Measurements from ENCODE around the gene DHX35.

DHX35 gene

DNA sequence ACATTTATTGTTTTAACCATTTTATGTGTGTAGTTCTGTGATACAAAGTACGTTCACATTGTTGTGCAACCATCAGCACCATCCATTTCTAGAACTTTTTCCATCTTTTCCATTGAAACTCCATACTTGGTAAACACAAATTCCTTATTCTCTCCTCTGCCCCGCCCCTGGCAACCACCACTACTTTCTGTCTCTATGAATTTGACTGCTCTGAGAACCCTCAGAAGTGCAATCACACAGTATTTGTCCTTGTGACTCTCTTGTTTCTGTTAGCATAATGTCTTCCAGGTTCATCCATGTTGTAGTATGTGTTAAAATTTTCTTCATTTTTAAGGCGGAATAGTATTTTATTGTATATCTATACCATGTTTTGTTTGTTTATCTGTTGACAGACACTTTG, 56.9 kb downstream of the DHX35 start:
- ChIA-PET POLR2A (no interaction called here), CTCF (no interaction called here)
- Histone ChIP-seq H3K4me3 (ENCODE audit: low read depth, low read length) (no peak overlapping the region), H3K4me1 (ENCODE audit: control insufficient read depth, insufficient read depth, low read length) (no peaks in the 10 kb centered on the region), H3K9me3 (ENCODE audit: control insufficient read depth, insufficient read depth, low read depth, low read length) (no peaks in the 10 kb centered on the region; the same call in 1 of the 2 replicates), H3K27ac (ENCODE audit: extremely low read depth, low read depth, low read length) (no peak overlapping the region), H3K36me3 (ENCODE audit: control insufficient read depth in 2 of 2, insufficient read depth in 1 of 2, low read length in 2 of 2) (peaks cover 14 to 83% of the 10 kb centered on the region in 2 experiments; a peak in 2 of 3 replicates)
- TF ChIP-seq, protein P1, sequence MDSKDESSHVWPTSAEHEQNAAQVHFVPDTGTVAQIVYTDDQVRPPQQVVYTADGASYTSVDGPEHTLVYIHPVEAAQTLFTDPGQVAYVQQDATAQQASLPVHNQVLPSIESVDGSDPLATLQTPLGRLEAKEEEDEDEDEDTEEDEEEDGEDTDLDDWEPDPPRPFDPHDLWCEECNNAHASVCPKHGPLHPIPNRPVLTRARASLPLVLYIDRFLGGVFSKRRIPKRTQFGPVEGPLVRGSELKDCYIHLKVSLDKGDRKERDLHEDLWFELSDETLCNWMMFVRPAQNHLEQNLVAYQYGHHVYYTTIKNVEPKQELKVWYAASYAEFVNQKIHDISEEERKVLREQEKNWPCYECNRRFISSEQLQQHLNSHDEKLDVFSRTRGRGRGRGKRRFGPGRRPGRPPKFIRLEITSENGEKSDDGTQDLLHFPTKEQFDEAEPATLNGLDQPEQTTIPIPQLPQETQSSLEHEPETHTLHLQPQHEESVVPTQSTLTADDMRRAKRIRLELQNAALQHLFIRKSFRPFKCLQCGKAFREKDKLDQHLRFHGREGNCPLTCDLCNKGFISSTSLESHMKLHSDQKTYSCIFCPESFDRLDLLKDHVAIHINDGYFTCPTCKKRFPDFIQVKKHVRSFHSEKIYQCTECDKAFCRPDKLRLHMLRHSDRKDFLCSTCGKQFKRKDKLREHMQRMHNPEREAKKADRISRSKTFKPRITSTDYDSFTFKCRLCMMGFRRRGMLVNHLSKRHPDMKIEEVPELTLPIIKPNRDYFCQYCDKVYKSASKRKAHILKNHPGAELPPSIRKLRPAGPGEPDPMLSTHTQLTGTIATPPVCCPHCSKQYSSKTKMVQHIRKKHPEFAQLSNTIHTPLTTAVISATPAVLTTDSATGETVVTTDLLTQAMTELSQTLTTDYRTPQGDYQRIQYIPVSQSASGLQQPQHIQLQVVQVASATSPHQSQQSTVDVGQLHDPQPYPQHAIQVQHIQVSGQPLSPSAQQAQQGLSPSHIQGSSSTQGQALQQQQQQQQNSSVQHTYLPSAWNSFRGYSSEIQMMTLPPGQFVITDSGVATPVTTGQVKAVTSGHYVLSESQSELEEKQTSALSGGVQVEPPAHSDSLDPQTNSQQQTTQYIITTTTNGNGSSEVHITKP (tag by site-specific recombination; IDR thresholded peaks at IDR 0.05): no peak
- TF ChIP-seq ZNF184 (tag by site-specific recombination; IDR thresholded peaks at IDR 0.05) (no peak), TCF7L2 (IDR thresholded peaks at IDR 0.05; ENCODE audit: borderline replicate concordance, low read depth, low read length) (no peak), ZNF600 (tag by site-specific recombination; IDR thresholded peaks at IDR 0.05) (no peak), ZNF658 (tag by site-specific recombination; IDR thresholded peaks at IDR 0.05) (no peak), ZFP41 (tag by site-specific recombination; IDR thresholded peaks at IDR 0.05; ENCODE audit: borderline replicate concordance) (no peak), KLF10 (tag by site-specific recombination; IDR thresholded peaks at IDR 0.05) (no peak), ZNF146 (tag by site-specific recombination; IDR thresholded peaks at IDR 0.05) (no peak), PRDM1 (tag by site-specific recombination; IDR thresholded peaks at IDR 0.05) (no peak), ZIC2 (tag by site-specific recombination; IDR thresholded peaks at IDR 0.05) (no peak), YY1 (tag by site-specific recombination; IDR thresholded peaks at IDR 0.05) (no peak), ZNF335 (tag by site-specific recombination; conservative IDR thresholded peaks at IDR 0.05) (no peak), ZNF555 (tag by site-specific recombination; conservative IDR thresholded peaks at IDR 0.05) (no peak)
- TF ChIP-seq, protein P2, sequence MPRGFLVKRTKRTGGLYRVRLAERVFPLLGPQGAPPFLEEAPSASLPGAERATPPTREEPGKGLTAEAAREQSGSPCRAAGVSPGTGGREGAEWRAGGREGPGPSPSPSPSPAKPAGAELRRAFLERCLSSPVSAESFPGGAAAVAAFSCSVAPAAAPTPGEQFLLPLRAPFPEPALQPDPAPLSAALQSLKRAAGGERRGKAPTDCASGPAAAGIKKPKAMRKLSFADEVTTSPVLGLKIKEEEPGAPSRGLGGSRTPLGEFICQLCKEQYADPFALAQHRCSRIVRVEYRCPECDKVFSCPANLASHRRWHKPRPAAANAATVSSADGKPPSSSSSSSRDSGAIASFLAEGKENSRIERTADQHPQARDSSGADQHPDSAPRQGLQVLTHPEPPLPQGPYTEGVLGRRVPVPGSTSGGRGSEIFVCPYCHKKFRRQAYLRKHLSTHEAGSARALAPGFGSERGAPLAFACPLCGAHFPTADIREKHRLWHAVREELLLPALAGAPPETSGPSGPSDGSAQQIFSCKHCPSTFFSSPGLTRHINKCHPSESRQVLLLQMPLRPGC (tag by site-specific recombination; IDR thresholded peaks at IDR 0.05): no peak
- TF ChIP-seq, protein P3, sequence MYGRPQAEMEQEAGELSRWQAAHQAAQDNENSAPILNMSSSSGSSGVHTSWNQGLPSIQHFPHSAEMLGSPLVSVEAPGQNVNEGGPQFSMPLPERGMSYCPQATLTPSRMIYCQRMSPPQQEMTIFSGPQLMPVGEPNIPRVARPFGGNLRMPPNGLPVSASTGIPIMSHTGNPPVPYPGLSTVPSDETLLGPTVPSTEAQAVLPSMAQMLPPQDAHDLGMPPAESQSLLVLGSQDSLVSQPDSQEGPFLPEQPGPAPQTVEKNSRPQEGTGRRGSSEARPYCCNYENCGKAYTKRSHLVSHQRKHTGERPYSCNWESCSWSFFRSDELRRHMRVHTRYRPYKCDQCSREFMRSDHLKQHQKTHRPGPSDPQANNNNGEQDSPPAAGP (tag by site-specific recombination; IDR thresholded peaks at IDR 0.05): no peak

DNA sequence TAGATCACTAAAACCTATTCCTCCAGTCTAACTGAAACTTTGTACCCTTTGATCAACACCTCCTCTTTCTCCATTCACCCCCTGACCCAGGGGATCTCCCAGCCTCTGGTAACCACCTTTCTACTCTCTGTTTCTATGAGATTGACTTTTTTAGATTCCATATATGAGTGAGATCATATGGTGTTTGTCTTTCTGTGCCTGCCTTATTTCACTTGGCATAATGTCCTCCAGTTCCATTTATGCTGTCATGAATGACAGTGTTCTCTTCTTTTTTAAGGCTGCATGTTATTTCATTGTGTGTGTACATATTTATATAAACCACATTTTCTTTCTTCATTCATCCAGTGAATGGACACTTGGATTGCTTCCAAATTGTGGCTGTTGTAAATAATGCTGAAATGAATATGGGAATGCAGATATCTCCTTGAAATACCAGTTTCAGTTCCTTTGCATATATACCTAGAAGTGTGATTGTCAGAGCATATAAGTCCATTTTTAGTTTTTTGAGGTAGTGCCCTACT, 57.7 kb downstream of the DHX35 start:
- POLR2A ChIA-PET: no interaction called here
- Histone ChIP-seq H3K36me3 (ENCODE audit: control insufficient read depth in 2 of 2, insufficient read depth in 1 of 2, low read length in 2 of 2) (peaks cover 14 to 83% of the 10 kb centered on the region in 2 experiments; a peak in 2 of 3 replicates), H3K27ac (ENCODE audit: extremely low read depth, low read depth, low read length) (no peak overlapping the region), H3K4me1 (ENCODE audit: control insufficient read depth, insufficient read depth, low read length) (no peaks in the 10 kb centered on the region), H3K9me3 (ENCODE audit: control insufficient read depth, insufficient read depth, low read depth, low read length) (no peaks in the 10 kb centered on the region; the same call in 1 of the 2 replicates), H3K4me3 (ENCODE audit: low read depth, low read length) (no peak overlapping the region)
- TF ChIP-seq BCL11B (tag by site-specific recombination; IDR thresholded peaks at IDR 0.05; ENCODE audit: low read depth) (no peak), ZNF132 (tag by site-specific recombination; IDR thresholded peaks at IDR 0.05; ENCODE audit: borderline replicate concordance) (no peak), ZNF521 (tag by site-specific recombination; IDR thresholded peaks at IDR 0.05) (no peak), ZNF335 (tag by site-specific recombination; conservative IDR thresholded peaks at IDR 0.05) (no peak), RBAK (tag by site-specific recombination; IDR thresholded peaks at IDR 0.05) (no peak), ZNF214 (tag by site-specific recombination; IDR thresholded peaks at IDR 0.05; ENCODE audit: borderline replicate concordance) (no peak), ZNF621 (tag by site-specific recombination; IDR thresholded peaks at IDR 0.05) (no peak)
- TF ChIP-seq, protein P1 (tag by site-specific recombination; IDR thresholded peaks at IDR 0.05): no peak
- TF ChIP-seq, protein P4, sequence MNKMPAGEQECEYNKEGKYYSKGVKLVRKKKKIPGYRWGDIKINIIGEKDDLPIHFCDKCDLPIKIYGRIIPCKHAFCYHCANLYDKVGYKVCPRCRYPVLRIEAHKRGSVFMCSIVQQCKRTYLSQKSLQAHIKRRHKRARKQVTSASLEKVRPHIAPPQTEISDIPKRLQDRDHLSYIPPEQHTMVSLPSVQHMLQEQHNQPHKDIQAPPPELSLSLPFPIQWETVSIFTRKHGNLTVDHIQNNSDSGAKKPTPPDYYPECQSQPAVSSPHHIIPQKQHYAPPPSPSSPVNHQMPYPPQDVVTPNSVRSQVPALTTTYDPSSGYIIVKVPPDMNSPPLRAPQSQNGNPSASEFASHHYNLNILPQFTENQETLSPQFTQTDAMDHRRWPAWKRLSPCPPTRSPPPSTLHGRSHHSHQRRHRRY (tag by site-specific recombination; IDR thresholded peaks at IDR 0.05): no peak
- CTCF ChIA-PET: interaction anchor here (1.1 kb wide), 1 partner anchor 30 kb away, joined by 7 read pairs; no protein-coding TSS in a partner anchor

Data from HEK293 (cell line).